ENCODE measurements around the gene SLC35F2.
"Not testable (repeated sequence)": the region's sequence is repeated elsewhere in the genome, so short reads cannot be mapped to it uniquely, and the experiment has no call there.

The SLC35F2 gene

DNA sequence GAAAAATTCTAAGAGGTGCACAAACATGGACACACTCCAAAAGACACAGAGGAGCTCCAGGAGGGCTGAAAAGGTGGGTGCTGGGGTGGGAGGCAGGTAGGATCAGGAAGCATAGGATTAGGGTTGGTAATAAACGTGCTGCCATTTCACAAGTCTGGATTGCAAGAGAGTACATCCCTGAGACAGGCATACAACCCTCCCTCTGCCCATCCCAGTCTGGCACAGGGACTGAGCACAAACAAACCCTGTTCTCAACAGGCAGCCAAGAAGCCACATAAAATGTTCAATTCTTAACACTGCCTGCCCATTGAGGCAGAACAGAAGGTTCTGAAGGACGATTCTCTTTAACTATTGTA is 18.5 kb downstream of the SLC35F2 start:
- DNase-seq, result no peak

- no peak for DNase-seq
These were observed 21.7 kb downstream of the SLC35F2 start for GRCh38 chr11:107836851-107837250.

DNA sequence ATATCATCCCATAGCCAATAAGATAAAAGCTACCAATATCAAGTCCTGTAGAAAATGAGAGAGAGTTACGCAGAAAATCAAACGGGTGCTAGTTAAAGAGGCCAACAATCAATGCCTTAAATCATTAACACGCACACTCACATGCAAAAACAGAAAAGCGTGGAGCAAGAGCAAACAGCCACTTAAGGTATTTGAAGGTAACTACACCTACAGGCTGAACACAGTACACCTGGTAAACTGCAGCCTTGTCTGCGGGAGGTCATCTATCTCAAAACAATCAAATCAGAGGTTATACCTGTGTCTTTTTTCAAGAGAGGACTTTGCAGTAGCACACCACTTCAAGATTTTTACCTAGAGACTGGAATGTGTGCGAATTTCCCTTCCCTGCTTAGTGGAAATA is 23.6 kb downstream of the SLC35F2 start:
- DNase-seq, result no peak

- DNase-seq, result not testable (repeated sequence)
These were observed 24.7 kb downstream of the SLC35F2 start for GRCh38 chr11:107833926-107834325.

GRCh38 chr11:107830915-107831540 is 27.6 kb downstream of the SLC35F2 start:
- no peak for DNase-seq

- no peak for DNase-seq
These were observed 31.5 kb downstream of the SLC35F2 start for GRCh38 chr11:107827041-107827440.

DNA sequence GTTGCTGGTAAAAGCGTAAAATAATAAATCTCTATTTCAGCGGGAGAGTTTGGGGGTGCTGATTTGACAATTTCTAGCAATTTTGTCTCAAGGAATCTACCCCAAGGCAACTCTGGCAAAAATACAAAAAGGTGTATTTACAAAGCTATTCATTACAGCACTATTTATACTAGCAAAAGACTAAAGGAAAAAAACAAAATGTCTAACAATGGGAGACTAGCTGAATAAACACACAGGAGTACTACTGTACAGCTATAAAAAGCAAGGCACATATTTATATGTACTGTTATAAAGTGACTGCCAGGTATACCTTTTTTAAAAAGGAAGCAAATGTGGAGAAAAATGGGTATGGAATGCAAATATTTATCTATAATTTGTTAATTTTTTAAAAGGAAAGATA is 32.7 kb downstream of the SLC35F2 start:
- no peak for DNase-seq

GRCh38 chr11:107824668-107825369 is 33.8 kb downstream of the SLC35F2 start:
- peak; percentile 54 for DNase-seq

- no peak for DNase-seq
These were observed 37.2 kb downstream of the SLC35F2 start for GRCh38 chr11:107821199-107821927.

GRCh38 chr11:107819361-107820014 is 39.1 kb downstream of the SLC35F2 start:
- no peak for DNase-seq

GRCh38 chr11:107818491-107818890 is 40.1 kb downstream of the SLC35F2 start:
- DNase-seq, result no peak

DNA sequence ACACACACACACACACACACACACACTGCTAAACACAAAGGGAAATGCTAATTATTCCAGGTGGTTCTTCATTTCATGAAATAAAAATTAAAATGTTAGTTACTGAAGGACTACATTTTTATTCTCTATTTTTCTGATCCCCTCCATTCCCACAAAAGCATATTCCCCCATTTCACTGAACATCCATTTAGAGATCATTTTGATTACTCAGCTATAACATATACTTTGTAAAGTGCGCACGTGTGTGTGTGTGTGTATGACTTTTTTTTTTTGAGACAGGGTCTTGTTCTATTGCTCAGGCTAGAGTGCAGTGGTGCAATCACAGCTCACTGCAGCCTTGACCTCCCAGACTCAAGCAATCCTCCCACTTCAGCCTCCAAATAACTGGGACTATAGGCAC is 42.6 kb downstream of the SLC35F2 start:
- DNase-seq, result no peak

- DNase-seq, result no peak
These were observed 47.7 kb downstream of the SLC35F2 start for GRCh38 chr11:107810875-107811274.

GRCh38 chr11:107808521-107808920 is 50.1 kb downstream of the SLC35F2 start:
- no peak for DNase-seq

GRCh38 chr11:107804971-107805370 is 53.6 kb downstream of the SLC35F2 start:
- peak; percentile 15 for DNase-seq

DNA sequence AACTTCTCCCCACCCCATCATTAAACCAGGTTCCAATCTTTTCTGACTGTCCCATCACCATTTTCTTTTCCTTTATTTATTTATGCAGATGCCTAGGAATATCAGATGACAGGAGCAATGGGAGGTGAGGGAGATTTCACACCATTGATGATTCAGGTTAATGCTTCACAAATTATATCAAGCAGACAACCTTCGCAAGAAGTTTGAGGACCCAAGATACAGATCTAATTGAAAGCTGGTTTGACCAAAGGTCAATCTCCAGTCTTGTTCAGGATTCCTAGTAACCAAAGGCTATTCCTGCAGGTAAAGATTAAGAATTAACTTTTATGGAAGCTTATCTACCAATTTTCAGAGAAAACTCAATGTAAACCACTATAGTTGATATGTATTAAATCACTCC is 54.4 kb downstream of the SLC35F2 start:
- DNase-seq, result no peak

DNA sequence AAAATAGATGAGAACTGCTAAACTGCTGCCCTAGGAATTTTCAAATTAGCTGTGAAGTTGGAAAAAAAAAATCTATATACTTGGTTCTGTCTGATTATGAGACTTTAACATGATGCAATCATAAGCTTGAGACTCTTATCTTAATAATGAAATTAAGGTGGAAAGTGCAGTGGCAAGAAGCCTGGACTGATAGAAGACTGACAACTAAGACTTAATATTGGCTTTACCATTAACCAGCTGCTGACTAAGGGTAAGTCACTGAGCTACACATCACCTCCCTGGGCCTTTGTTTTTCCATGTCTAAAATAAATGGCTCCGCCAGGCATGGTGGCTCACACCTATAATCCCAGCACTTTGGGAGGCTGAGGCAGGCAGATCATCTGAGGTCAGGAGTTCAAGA is 56.9 kb downstream of the SLC35F2 start:
- no peak for DNase-seq

- DNase-seq, result peak; percentile 81
These were observed 59.2 kb downstream of the SLC35F2 start for GRCh38 chr11:107799218-107799859.

DNA sequence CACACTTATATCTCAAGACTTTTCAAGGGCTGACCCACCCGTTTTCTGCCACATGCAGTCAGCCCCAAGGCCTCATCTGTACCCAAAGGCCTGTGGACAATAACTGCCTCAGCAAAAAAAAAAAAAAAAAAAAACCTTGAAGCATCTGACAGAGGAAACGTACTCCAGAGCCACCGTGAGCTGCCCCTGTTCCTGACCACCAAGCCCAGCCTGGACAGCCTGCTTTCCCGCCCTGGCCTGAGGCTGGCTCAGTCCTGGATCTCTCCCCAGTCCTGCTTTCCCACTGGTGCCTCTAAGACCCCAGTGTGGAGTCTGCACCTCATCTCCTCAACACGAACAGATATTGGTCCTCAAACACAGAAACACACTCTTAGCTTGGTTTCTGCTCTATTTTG is 66.5 kb downstream of the SLC35F2 start:
- DNase-seq, result no peak

- DNase-seq, result no peak
These were observed 67.1 kb downstream of the SLC35F2 start for GRCh38 chr11:107791343-107792048.

DNA sequence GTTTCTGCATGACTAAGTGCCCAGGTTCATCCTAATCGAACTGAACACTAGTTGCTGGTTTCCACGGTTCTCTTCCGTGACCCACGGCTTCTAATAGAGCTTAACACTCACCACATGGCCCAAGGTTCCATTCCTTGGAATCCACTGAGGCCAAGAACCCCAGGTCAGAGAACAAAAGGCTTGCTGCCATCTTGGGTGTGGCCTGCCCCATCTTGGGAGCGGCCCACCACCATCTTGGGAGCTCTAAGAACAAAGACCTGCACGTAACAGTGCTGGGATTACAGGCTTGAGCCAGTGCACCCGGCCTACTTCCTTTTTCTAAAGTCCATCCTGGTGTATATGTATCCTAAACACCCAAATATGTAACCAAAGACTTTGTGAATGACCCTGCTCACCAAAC is 68.8 kb downstream of the SLC35F2 start:
- DNase-seq, result no peak

DNA sequence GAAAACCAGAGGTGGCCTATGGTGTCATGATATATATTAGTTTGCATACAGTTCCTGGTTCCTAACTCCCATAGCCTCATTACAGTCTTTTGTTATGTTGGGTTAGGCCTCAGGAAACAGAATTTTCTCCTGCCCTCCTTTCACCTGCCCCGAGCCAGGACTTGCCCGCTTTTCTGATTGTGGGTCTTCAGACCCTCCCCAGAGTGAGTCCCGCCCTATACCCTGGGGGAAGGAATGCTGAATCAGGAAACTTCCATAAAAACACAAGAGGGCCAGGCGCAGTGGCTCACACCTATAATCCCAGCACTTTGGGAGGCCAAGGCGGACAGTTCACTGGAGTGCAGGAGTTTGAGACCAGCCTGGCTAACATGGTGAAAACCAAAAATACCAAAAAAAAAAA is 70.9 kb downstream of the SLC35F2 start:
- DNase-seq, result no peak

DNA sequence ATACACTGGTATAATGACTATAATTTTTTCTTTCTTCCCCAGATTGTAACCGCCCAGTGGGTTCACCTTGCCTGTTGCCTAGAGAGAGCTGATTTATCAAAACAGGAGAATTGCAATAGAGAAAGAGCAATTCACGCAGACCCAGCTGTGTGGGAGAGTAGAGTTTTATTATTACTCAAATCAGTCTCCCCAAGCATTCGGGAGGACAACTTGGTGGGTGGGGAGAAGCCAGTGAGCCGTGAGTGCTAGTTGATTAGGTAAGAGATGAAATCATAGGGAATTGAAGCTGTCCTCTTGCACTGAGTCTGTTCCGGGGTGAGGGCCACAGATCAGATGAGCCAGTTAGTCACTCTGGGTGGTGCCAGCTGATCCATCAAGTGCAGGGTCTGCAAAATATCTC is 73.2 kb downstream of the SLC35F2 start:
- no peak for DNase-seq

Measured in hematopoietic multipotent progenitor cell treated with erythropoietin and hydrocortisone succinate and interleukin-3 and kit ligand, for 6 days (in vitro differentiated cells).